ENCODE data around the gene CAMLG.

DNA sequence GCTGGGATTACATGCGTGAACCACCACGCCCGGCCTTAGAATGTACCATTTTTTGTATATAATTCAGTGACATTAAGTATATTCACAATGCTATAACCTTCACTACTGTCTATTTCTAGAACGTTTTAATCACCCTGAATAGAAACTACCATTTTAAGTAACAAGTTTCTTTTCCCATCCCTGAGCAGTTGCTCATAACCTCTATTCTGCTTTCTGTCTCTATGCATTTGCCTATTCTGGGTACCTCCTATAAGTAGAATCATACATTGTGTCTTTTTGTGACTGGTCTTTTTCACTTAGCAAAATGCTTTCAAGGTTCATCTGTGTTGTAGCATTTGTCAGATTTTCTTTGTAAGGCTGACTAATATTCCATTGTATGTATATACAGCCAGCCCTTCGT, 60.1 kb downstream of the CAMLG start:
- TF ChIP-seq CTCF (IDR thresholded peaks at IDR 0.05) (no peak), POLR2A (IDR thresholded peaks at IDR 0.05) (no peak)
